OCI-LY7 (cell line): ENCODE data around the gene C19orf85. TPM values are rescaled to one million over a fixed set of nuclear protein-coding genes. Genes with fewer than 3 reads are reported as not detected.

Experiments used
- BruUV-seq: library from RNA; stranded (reverse); fragments of 400-500 nt; replicated peaks from 2 replicates; lab custom pipeline; 2021; lab: Mats Ljungman, UMichigan
- CTCF ChIA-PET: fragments of 300-600 bp; sonication (Branson Sonifier 250); formaldehyde crosslinking; loops from one replicate; lab custom pipeline; 2022; ENCODE audit warnings: antibody characterized with exemption; ENCODE audit not compliant: unreplicated experiment; lab: Charles Lee
- POLR2A ChIA-PET: fragments of 300-600 bp; sonication (Branson Sonifier 250); formaldehyde crosslinking; loops from one replicate; lab custom pipeline; 2022; ENCODE audit warnings: antibody characterized with exemption; lab: Charles Lee
- DNase-seq: peaks from one replicate; pipeline ENCODE4 v3.0.0-alpha.2; 2015; ENCODE audit warnings: low spot score
- H2AFZ ChIP-seq: fragments of 200-600 bp; sonication (generic), shearing (Covaris generic); 2 replicates; pipeline ENCODE4 v1.6.1; 2014; ENCODE audit warnings: mild to moderate bottlenecking, antibody characterized with exemption, low read length, moderate library complexity
- H3K27ac ChIP-seq: fragments of 200-600 bp; sonication (generic); 2 replicates; pipeline ENCODE4 v1.5.1; 2014; ENCODE audit warnings: mixed run types, low read depth, mild to moderate bottlenecking, moderate library complexity, low read length, inconsistent platforms; ENCODE audit not compliant: poor library complexity, severe bottlenecking
- H3K36me3 ChIP-seq: fragments of 200-600 bp; sonication (generic); 2 replicates; pipeline ENCODE4 v1.6.1; 2014; ENCODE audit warnings: mild to moderate bottlenecking, antibody characterized with exemption, low read length, moderate library complexity, mixed read lengths; ENCODE audit not compliant: insufficient read depth
- H3K4me1 ChIP-seq: fragments of 200-600 bp; sonication (generic); 2 replicates; pipeline ENCODE4 v1.5.1; 2014; ENCODE audit warnings: mild to moderate bottlenecking, low read length; ENCODE audit not compliant: insufficient read depth, poor library complexity, severe bottlenecking
- H3K4me2 ChIP-seq: fragments of 200-600 bp; sonication (generic); 2 replicates; pipeline ENCODE4 v1.6.1; 2014; ENCODE audit warnings: mild to moderate bottlenecking, low read length
- H3K4me3 ChIP-seq: fragments of 200-600 bp; sonication (generic); 2 replicates; pipeline ENCODE4 v1.5.1; 2014; ENCODE audit warnings: mild to moderate bottlenecking, low read depth, low read length; ENCODE audit not compliant: poor library complexity, severe bottlenecking
- H3K79me2 ChIP-seq: fragments of 200-600 bp; sonication (generic); 2 replicates; pipeline ENCODE4 v1.6.1; 2016; ENCODE audit warnings: low read depth, mild to moderate bottlenecking, low read length, moderate library complexity, mixed read lengths; ENCODE audit not compliant: insufficient read depth
- H3K9me2 ChIP-seq: fragments of 200-600 bp; sonication (generic); 2 replicates; pipeline ENCODE4 v1.6.1; 2016; ENCODE audit warnings: mild to moderate bottlenecking, low read length, mixed read lengths; ENCODE audit not compliant: insufficient read depth
- H3K9me3 ChIP-seq: fragments of 200-600 bp; sonication (generic); 2 replicates; pipeline ENCODE4 v1.6.1; 2014; ENCODE audit warnings: mild to moderate bottlenecking, mixed run types, low read length, mixed read lengths
- H4K20me1 ChIP-seq: fragments of 200-600 bp; sonication (generic); 2 replicates; pipeline ENCODE4 v1.6.1; 2014; ENCODE audit warnings: mild to moderate bottlenecking, antibody characterized with exemption, low read length, moderate library complexity, mixed read lengths; ENCODE audit not compliant: insufficient read depth
- EZH2phosphoT487 ChIP-seq: fragments of 200-600 bp; sonication (generic); IDR thresholded peaks from 2 replicates; pipeline ENCODE4 v1.6.1; 2018; ENCODE audit warnings: low read depth, borderline replicate concordance, mild to moderate bottlenecking, mixed run types, antibody characterized with exemption, low read length, moderate library complexity, mixed read lengths
- intact Hi-C: fragments of 100-400 bp; cut with micrococcal nuclease; formaldehyde crosslinking; loops from one replicate; pipeline ENCODE4 v1.10.0; 2022; ENCODE audit not compliant: unreplicated experiment
- total RNA-seq, 2 experiments: library from RNA; depleted of rRNA in 1 of 2; stranded (reverse); fragments of >200 nt in 1 of 2; shearing (Covaris generic) in 1 of 2; gene quantifications; 2 replicates each; pipeline ENCODE4 v1.2.3, GENCODE V29; 2014 to 2022
- TF ChIP-seq, protein P1 (sequence below): fragments of 200-600 bp; sonication (generic); conservative IDR thresholded peaks from 2 replicates; pipeline ENCODE4 v1.5.1; 2014; ENCODE audit warnings: mild to moderate bottlenecking, antibody characterized with exemption, low read length, moderate library complexity, mixed read lengths

Gene C19orf85
- total RNA-seq, 2 experiments from 2014 or later, result not detected

DNA sequence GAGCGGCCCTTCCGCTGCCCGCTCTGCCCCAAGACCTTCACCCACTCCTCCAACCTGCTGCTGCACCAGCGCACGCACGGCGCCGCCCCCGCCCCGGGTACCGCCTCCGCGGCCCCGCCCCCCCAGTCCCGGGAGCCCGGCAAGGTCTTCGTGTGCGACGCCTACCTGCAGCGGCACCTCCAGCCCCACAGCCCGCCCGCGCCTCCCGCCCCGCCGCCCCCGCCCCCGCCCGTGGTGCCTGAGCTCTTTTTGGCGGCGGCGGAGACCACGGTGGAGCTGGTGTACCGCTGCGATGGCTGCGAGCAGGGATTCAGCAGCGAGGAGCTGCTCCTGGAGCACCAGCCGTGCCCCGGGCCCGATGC, 17.2 kb upstream of the C19orf85 start:
- TF ChIP-seq, protein P1, sequence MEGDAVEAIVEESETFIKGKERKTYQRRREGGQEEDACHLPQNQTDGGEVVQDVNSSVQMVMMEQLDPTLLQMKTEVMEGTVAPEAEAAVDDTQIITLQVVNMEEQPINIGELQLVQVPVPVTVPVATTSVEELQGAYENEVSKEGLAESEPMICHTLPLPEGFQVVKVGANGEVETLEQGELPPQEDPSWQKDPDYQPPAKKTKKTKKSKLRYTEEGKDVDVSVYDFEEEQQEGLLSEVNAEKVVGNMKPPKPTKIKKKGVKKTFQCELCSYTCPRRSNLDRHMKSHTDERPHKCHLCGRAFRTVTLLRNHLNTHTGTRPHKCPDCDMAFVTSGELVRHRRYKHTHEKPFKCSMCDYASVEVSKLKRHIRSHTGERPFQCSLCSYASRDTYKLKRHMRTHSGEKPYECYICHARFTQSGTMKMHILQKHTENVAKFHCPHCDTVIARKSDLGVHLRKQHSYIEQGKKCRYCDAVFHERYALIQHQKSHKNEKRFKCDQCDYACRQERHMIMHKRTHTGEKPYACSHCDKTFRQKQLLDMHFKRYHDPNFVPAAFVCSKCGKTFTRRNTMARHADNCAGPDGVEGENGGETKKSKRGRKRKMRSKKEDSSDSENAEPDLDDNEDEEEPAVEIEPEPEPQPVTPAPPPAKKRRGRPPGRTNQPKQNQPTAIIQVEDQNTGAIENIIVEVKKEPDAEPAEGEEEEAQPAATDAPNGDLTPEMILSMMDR, result no peak
- no peak for TF ChIP-seq EZH2phosphoT487
- Histone ChIP-seq H4K20me1 (no peaks in the 10 kb centered on the region), H2AFZ (no peak overlapping the region), H3K27ac (no peak overlapping the region), H3K4me3 (no peak overlapping the region), H3K9me2 (no peaks in the 10 kb centered on the region), H3K4me2 (no peak overlapping the region), H3K79me2 (peaks cover 13% of the 10 kb centered on the region; the same call in 1 of the 2 replicates), H3K36me3 (no peaks in the 10 kb centered on the region; the same call in 1 of the 2 replicates), H3K4me1 (peaks cover 36% of the 10 kb centered on the region), H3K9me3 (no peaks in the 10 kb centered on the region)
- intact Hi-C loops, result no loop called here
- no TSS peak for BruUV-seq
- ChIA-PET CTCF (no interaction called here), POLR2A (interaction anchor here (0.6 kb wide), 1 partner anchor 13 kb away, joined by 5 read pairs; no protein-coding TSS in a partner anchor)
- no peak for DNase-seq

DNA sequence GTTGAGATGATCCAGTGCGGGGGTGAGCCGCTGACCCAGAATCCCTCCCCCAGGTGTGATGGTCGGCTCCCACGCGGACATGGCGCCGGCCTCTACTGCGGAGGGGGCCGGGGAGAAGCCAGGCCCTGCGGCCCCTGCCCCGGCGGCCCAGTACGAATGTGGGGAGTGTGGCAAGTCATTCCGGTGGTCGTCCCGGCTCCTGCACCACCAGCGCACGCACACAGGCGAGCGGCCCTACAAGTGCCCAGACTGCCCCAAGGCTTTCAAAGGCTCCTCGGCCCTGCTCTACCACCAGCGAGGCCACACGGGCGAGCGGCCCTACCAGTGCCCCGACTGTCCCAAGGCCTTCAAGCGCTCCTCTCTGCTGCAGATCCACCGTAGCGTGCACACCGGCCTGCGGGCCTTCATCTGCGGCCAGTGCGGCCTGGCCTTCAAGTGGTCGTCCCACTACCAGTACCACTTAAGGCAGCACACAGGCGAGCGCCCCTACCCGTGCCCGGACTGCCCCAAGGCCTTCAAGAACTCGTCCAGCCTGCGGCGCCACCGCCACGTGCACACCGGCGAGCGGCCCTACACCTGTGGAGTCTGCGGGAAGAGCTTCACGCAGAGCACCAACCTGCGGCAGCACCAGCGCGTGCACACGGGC, 16.7 kb upstream of the C19orf85 start:
- no peaks in the 10 kb centered on the region for H3K9me3 ChIP-seq
- H3K4me1 ChIP-seq, result peaks cover 35% of the 10 kb centered on the region
- BruUV-seq, result no TSS peak
- no peak overlapping the region for H3K4me2 ChIP-seq
- H4K20me1 ChIP-seq, result no peaks in the 10 kb centered on the region
- TF ChIP-seq, protein P1, result no peak
- TF ChIP-seq EZH2phosphoT487, result no peak
- peaks cover 13% of the 10 kb centered on the region; the same call in 1 of the 2 replicates for H3K79me2 ChIP-seq
- H3K9me2 ChIP-seq, result no peaks in the 10 kb centered on the region
- no peak overlapping the region for H3K4me3 ChIP-seq
- POLR2A ChIA-PET, result no interaction called here
- H2AFZ ChIP-seq, result no peak overlapping the region
- no peaks in the 10 kb centered on the region; the same call in 1 of the 2 replicates for H3K36me3 ChIP-seq
- no peak overlapping the region for H3K27ac ChIP-seq
- CTCF ChIA-PET, result no interaction called here
- DNase-seq, result no peak
- intact Hi-C loops, result no loop called here
